ENCODE results near the gene FAM181B.
A peak's percentile ranks its signal among the peaks of the same experiment; 100 is the strongest.

- TF ChIP-seq POLR2AphosphoS5 (IDR thresholded peaks at IDR 0.05; ENCODE audit: low read depth, low read length), result no peak
- peak; percentile 72 for TF ChIP-seq CTCF (IDR thresholded peaks at IDR 0.05)
- no peak for TF ChIP-seq NRF1 (IDR thresholded peaks at IDR 0.05; ENCODE audit: low read depth, low read length)
- TF ChIP-seq REST (IDR thresholded peaks at IDR 0.05; ENCODE audit: low read depth, low read length), result no peak
- TF ChIP-seq JUND (IDR thresholded peaks at IDR 0.05), result no peak
- TF ChIP-seq RCOR1 (IDR thresholded peaks at IDR 0.05; ENCODE audit: low read length), result no peak
- no peak for TF ChIP-seq CHD2 (IDR thresholded peaks at IDR 0.05; ENCODE audit: low read length, partially characterized antibody)
- peak; percentile 76 for TF ChIP-seq RAD21 (IDR thresholded peaks at IDR 0.05; ENCODE audit: low read length)
- TF ChIP-seq EP300 (IDR thresholded peaks at IDR 0.05; ENCODE audit: borderline replicate concordance in 1 of 2, low read depth in 1 of 2, low read length in 1 of 2), result no peak
- no peak for TF ChIP-seq YY1 (IDR thresholded peaks at IDR 0.05; ENCODE audit: low read depth)
- TF ChIP-seq PBX3 (IDR thresholded peaks at IDR 0.05), result no peak
- no peak for TF ChIP-seq EZH2phosphoT487 (IDR thresholded peaks at IDR 0.05; ENCODE audit: borderline replicate concordance, low read depth)
Measured at GRCh38 chr11:82701847-82702520, 31.7 kb downstream of the FAM181B start.
